Neural progenitor cell (in vitro differentiated cells): ENCODE measurements around the gene MYL7. TPM values are rescaled to one million over a fixed set of nuclear protein-coding genes. Genes with fewer than 3 reads are reported as not detected.

ENCODE experiments used
- DNase-seq: peaks from one replicate; pipeline ENCODE4 v3.0.0-alpha.2; 2016; ENCODE audit warnings: low spot score
- H2AFZ ChIP-seq: fragments of 200-600 bp; sonication (generic); replicated peaks from 2 replicates; pipeline ENCODE4 v1.6.1; 2016; ENCODE audit warnings: antibody characterized with exemption
- H3F3A ChIP-seq: fragments of 200-600 bp; sonication (generic); 2 replicates; pipeline ENCODE4 v1.6.1; 2016; ENCODE audit warnings: antibody characterized with exemption, low read depth
- H3K27ac ChIP-seq: fragments of 200-600 bp; sonication (generic); 2 replicates; pipeline ENCODE4 v1.5.1; 2016; ENCODE audit warnings: mild to moderate bottlenecking
- H3K27me3 ChIP-seq: fragments of 200-600 bp; sonication (generic); 2 replicates; pipeline ENCODE4 v1.6.1; 2016; ENCODE audit warnings: mild to moderate bottlenecking, moderate library complexity
- H3K36me3 ChIP-seq: fragments of 200-600 bp; sonication (generic); 2 replicates; pipeline ENCODE4 v1.5.1; 2016
- H3K4me1 ChIP-seq: fragments of 200-600 bp; sonication (generic); 2 replicates; pipeline ENCODE4 v1.6.1; 2016; ENCODE audit warnings: mixed run types
- H3K4me2 ChIP-seq: fragments of 200-600 bp; sonication (generic); 2 replicates; pipeline ENCODE4 v1.6.1; 2016
- H3K4me3 ChIP-seq: fragments of 200-600 bp; sonication (generic); 2 replicates; pipeline ENCODE4 v1.5.1; 2016
- H3K79me2 ChIP-seq: fragments of 200-600 bp; sonication (generic); 2 replicates; pipeline ENCODE4 v1.6.1; 2016; ENCODE audit warnings: low read depth
- H3K9ac ChIP-seq: fragments of 200-600 bp; sonication (generic); 2 replicates; pipeline ENCODE4 v1.6.1; 2016
- H3K9me3 ChIP-seq: fragments of 200-600 bp; sonication (generic); 2 replicates; pipeline ENCODE4 v1.5.1; 2016; ENCODE audit warnings: low read depth
- H4K20me1 ChIP-seq: fragments of 200-600 bp; sonication (generic); 2 replicates; pipeline ENCODE4 v1.6.1; 2016; ENCODE audit warnings: low read depth
- H3K27ac Mint-ChIP-seq: 3 replicates; pipeline ENCODE4 v1.8.0; 2021; ENCODE audit warnings: mixed read lengths
- H3K27me3 Mint-ChIP-seq: 2 replicates; pipeline ENCODE4 v1.8.0; 2022; ENCODE audit warnings: low read depth, mild to moderate bottlenecking, inconsistent platforms, moderate library complexity, mixed read lengths; ENCODE audit not compliant: insufficient read depth
- H3K36me3 Mint-ChIP-seq: 3 replicates; pipeline ENCODE4 v1.8.0; 2021; ENCODE audit warnings: mixed read lengths
- H3K4me1 Mint-ChIP-seq: 3 replicates; pipeline ENCODE4 v1.8.0; 2021; ENCODE audit warnings: mixed read lengths
- H3K4me3 Mint-ChIP-seq: 3 replicates; pipeline ENCODE4 v1.8.0; 2021; ENCODE audit warnings: mild to moderate bottlenecking, moderate library complexity, mixed read lengths
- H3K9me3 Mint-ChIP-seq: 3 replicates; pipeline ENCODE4 v1.8.0; 2020; ENCODE audit warnings: mixed read lengths
- EZH2 ChIP-seq: fragments of 200-600 bp; sonication (generic); IDR thresholded peaks from 2 replicates; pipeline ENCODE4 v1.6.1; 2017; ENCODE audit warnings: antibody characterized with exemption, mild to moderate bottlenecking, moderate library complexity
- EZH2phosphoT487 ChIP-seq: fragments of 200-600 bp; sonication (generic); IDR thresholded peaks from 2 replicates; pipeline ENCODE4 v1.6.1; 2017; ENCODE audit warnings: antibody characterized with exemption
- total RNA-seq: library from RNA; depleted of rRNA; stranded (reverse); fragments of >200 nt; gene quantifications from 2 replicates; pipeline ENCODE4 v1.2.3, GENCODE V29; 2015; ENCODE audit warnings: low replicate concordance
- TF ChIP-seq, protein P1 (sequence below): fragments of 200-600 bp; sonication (generic); IDR thresholded peaks from 2 replicates; pipeline ENCODE4 v1.5.1; 2017; ENCODE audit warnings: antibody characterized with exemption, mild to moderate bottlenecking

Gene MYL7
- total RNA-seq, 1 donor from 2014 or later: not detected

- Histone ChIP-seq H3K27ac (no peak overlapping the region), H3K79me2 (no peaks in the 10 kb centered on the region), H3K36me3 (no peaks in the 10 kb centered on the region), H3F3A (no peaks in the 10 kb centered on the region), H3K9me3 (no peaks in the 10 kb centered on the region), H4K20me1 (no peaks in the 10 kb centered on the region), H3K4me1 (peaks cover 7% of the 10 kb centered on the region), H2AFZ (peak overlapping the region; percentile 57), H3K9ac (no peak overlapping the region), H3K4me3 (no peak overlapping the region), H3K27me3 (no peaks in the 10 kb centered on the region), H3K4me2 (no peak overlapping the region)
- no peak for TF ChIP-seq EZH2phosphoT487
- no peak for TF ChIP-seq EZH2
- TF ChIP-seq, protein P1, sequence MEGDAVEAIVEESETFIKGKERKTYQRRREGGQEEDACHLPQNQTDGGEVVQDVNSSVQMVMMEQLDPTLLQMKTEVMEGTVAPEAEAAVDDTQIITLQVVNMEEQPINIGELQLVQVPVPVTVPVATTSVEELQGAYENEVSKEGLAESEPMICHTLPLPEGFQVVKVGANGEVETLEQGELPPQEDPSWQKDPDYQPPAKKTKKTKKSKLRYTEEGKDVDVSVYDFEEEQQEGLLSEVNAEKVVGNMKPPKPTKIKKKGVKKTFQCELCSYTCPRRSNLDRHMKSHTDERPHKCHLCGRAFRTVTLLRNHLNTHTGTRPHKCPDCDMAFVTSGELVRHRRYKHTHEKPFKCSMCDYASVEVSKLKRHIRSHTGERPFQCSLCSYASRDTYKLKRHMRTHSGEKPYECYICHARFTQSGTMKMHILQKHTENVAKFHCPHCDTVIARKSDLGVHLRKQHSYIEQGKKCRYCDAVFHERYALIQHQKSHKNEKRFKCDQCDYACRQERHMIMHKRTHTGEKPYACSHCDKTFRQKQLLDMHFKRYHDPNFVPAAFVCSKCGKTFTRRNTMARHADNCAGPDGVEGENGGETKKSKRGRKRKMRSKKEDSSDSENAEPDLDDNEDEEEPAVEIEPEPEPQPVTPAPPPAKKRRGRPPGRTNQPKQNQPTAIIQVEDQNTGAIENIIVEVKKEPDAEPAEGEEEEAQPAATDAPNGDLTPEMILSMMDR: no peak
- Mint-ChIP-seq H3K9me3 (peaks cover 16% of the 10 kb centered on the region), H3K4me1 (peaks cover 28% of the 10 kb centered on the region), H3K27ac (peak overlapping the region; percentile 3), H3K36me3 (no peaks in the 10 kb centered on the region), H3K27me3 (peaks cover 2% of the 10 kb centered on the region), H3K4me3 (no peak overlapping the region)
- DNase-seq: no peak
Observed at GRCh38 chr7:44184873-44185446, 43.8 kb upstream of the MYL7 start.

DNA sequence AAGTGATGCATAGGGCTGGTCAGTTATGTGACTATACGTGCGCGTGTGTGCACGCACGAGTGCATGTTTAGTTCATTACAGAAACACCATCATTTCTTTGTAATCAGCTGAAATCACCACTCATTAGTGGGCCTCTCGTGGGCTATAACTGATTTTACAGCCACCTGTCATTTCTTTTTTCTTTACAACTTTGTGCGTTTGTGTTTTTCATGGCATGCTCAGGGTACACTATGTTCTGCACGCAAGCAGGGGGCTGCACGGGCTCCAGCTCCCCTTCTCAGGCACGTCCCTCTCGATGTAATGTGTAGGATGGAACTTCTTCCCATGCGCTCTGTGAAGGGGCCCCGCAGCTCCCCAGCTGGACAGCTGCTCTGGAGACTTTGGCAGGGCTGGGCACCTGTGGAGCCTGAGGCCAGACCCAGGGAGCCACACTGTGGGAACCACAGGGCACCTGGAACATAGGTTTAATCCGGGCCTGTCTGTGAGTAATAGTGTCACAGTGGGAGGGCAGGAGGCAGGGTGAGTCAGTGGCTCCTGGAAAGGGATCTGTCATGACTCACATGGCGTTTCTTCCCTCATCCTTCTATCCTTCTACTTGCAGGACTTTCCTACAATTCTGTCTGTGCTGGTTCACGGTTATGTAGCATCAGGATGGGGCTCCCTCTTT, 43.2 kb upstream of the MYL7 start:
- no peak overlapping the region for H3K4me2 ChIP-seq
- no peaks in the 10 kb centered on the region for H3K36me3 Mint-ChIP-seq
- peaks cover 2% of the 10 kb centered on the region for H3K27me3 Mint-ChIP-seq
- peaks cover 7% of the 10 kb centered on the region for H3K4me1 ChIP-seq
- H3K9ac ChIP-seq: no peak overlapping the region
- peak overlapping the region; percentile 57 for H2AFZ ChIP-seq
- H3K4me1 Mint-ChIP-seq: peaks cover 25% of the 10 kb centered on the region
- no peak overlapping the region for H3K4me3 Mint-ChIP-seq
- peak overlapping the region; percentile 3 for H3K27ac Mint-ChIP-seq
- H3K36me3 ChIP-seq: no peaks in the 10 kb centered on the region
- TF ChIP-seq EZH2 (no peak), EZH2phosphoT487 (no peak)
- H3K4me3 ChIP-seq: no peak overlapping the region
- peaks cover 16% of the 10 kb centered on the region for H3K9me3 Mint-ChIP-seq
- H3K27ac ChIP-seq: no peak overlapping the region
- no peaks in the 10 kb centered on the region for H3F3A ChIP-seq
- H3K79me2 ChIP-seq: no peaks in the 10 kb centered on the region
- peak; percentile 19 for DNase-seq
- H3K27me3 ChIP-seq: no peaks in the 10 kb centered on the region
- no peaks in the 10 kb centered on the region for H4K20me1 ChIP-seq
- H3K9me3 ChIP-seq: no peaks in the 10 kb centered on the region

DNA sequence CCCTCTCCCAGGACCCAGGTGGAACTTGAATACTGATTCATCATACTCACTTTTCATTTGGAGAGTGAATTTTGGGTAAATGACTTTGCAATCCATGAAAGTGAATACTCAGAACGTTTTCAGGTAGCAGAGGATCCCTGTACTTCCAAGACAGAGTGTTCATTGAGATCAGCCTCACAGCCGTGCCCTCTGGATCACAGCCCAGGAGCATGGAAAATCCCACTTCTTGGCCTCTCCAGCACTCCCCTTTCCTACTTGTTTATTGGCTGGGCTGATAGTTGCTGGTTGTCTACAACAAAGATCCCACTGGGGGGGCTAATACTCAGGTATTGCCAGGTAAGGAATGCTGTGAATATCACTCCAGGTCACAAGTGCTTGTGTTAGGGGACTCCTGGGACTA, 42.3 kb upstream of the MYL7 start:
- DNase-seq: no peak
- H3K4me1 Mint-ChIP-seq: peaks cover 19% of the 10 kb centered on the region
- Histone ChIP-seq H2AFZ (no peak overlapping the region), H3K36me3 (no peaks in the 10 kb centered on the region), H3K9me3 (no peaks in the 10 kb centered on the region), H3K9ac (no peak overlapping the region), H4K20me1 (no peaks in the 10 kb centered on the region), H3K4me2 (no peak overlapping the region), H3K27ac (no peak overlapping the region), H3K4me3 (no peak overlapping the region), H3K27me3 (no peaks in the 10 kb centered on the region), H3F3A (no peaks in the 10 kb centered on the region), H3K4me1 (peaks cover 7% of the 10 kb centered on the region), H3K79me2 (no peaks in the 10 kb centered on the region)
- H3K27me3 Mint-ChIP-seq: peaks cover 2% of the 10 kb centered on the region
- H3K36me3 Mint-ChIP-seq: no peaks in the 10 kb centered on the region
- H3K27ac Mint-ChIP-seq: no peak overlapping the region
- no peak overlapping the region for H3K4me3 Mint-ChIP-seq
- TF ChIP-seq EZH2phosphoT487 (no peak), EZH2 (no peak)
- TF ChIP-seq, protein P1: no peak
- peaks cover 16% of the 10 kb centered on the region for H3K9me3 Mint-ChIP-seq

DNA sequence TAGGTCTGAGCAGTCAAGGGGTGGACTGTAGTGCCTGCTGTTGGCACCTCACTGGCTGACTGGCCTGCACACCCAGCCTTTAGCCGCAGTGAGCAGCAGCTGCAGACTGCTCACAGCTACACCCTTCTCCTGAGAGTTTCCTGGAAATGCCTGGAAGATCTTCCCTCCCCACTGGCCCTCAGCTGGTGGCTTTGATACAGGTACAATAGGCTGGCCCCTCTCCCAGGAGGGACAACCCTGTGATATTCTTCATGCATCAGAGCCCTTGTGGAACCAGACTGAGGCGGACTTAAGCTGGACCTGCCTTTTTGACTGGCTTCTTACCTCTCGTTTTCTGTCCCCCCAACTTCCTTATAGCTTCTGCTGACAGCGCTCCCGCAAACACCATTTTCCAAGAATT, 41.7 kb upstream of the MYL7 start:
- no peak overlapping the region for H3K4me3 ChIP-seq
- Mint-ChIP-seq H3K27me3 (peaks cover 2% of the 10 kb centered on the region), H3K9me3 (peaks cover 16% of the 10 kb centered on the region), H3K4me1 (peaks cover 19% of the 10 kb centered on the region), H3K36me3 (no peaks in the 10 kb centered on the region), H3K4me3 (no peak overlapping the region), H3K27ac (no peak overlapping the region)
- no peaks in the 10 kb centered on the region for H3K9me3 ChIP-seq
- no peaks in the 10 kb centered on the region for H3K27me3 ChIP-seq
- H3K4me1 ChIP-seq: peaks cover 8% of the 10 kb centered on the region
- no peak for DNase-seq
- no peaks in the 10 kb centered on the region for H4K20me1 ChIP-seq
- no peak overlapping the region for H2AFZ ChIP-seq
- no peak overlapping the region for H3K27ac ChIP-seq
- H3K79me2 ChIP-seq: no peaks in the 10 kb centered on the region
- H3K4me2 ChIP-seq: no peak overlapping the region
- H3K36me3 ChIP-seq: no peaks in the 10 kb centered on the region
- no peak overlapping the region for H3K9ac ChIP-seq
- TF ChIP-seq EZH2 (no peak), EZH2phosphoT487 (no peak)
- TF ChIP-seq, protein P1: no peak
- no peaks in the 10 kb centered on the region for H3F3A ChIP-seq
